Skin of body (tissue), 2 donors: Measurements from ENCODE around the gene LSM2. TPM values are rescaled to one million over a fixed set of nuclear protein-coding genes. Genes with fewer than 3 reads are reported as not detected.
"Not testable (repeated sequence)": the region's sequence is repeated elsewhere in the genome, so short reads cannot be mapped to it uniquely, and the experiment has no call there.

Experiments
- DNase-seq: peaks from one replicate; lab custom pipeline; 2025; lab: John Stamatoyannopoulos, UW
- total RNA-seq: library from RNA; depleted of rRNA; stranded (reverse); fragments of >200 nt; gene quantifications from one replicate; pipeline ENCODE4 v1.2.3, GENCODE V29; 2014

LSM2 gene
- total RNA-seq = 21.0 TPM

- peak; percentile 94 for DNase-seq
Measured at GRCh38 chr6:31806470-31807272, at the start of gene LSM2. Gene LSM2 (minus strand): TSS chr6:31806966. CDS start chr6:31806757, 209 bp downstream.

- DNase-seq = not testable (repeated sequence)
Measured at GRCh38 chr6:31851980-31852718, 45.4 kb upstream of the LSM2 start.

GRCh38 chr6:31851485-31851832, 44.7 kb upstream of the LSM2 start:
- no peak for DNase-seq

- no peak for DNase-seq
Measured at GRCh38 chr6:31850765-31851484, 44.2 kb upstream of the LSM2 start.

- no peak for DNase-seq
Measured at GRCh38 chr6:31847276-31847978, 40.7 kb upstream of the LSM2 start.

- DNase-seq = no peak
Measured at GRCh38 chr6:31844507-31844906, 37.7 kb upstream of the LSM2 start.

GRCh38 chr6:31842053-31842452, 35.3 kb upstream of the LSM2 start:
- DNase-seq = no peak

GRCh38 chr6:31839779-31840126, 33.0 kb upstream of the LSM2 start:
- not testable (repeated sequence) for DNase-seq

- no peak for DNase-seq
Measured at GRCh38 chr6:31838968-31839367, 32.2 kb upstream of the LSM2 start.

- DNase-seq = not testable (repeated sequence)
Measured at GRCh38 chr6:31838114-31838553, 31.4 kb upstream of the LSM2 start.

GRCh38 chr6:31837369-31838113, 30.8 kb upstream of the LSM2 start:
- DNase-seq = no peak

- DNase-seq = no peak
Measured at GRCh38 chr6:31836474-31837368, 30.0 kb upstream of the LSM2 start.

GRCh38 chr6:31836047-31836473, 29.3 kb upstream of the LSM2 start:
- DNase-seq = no peak

- DNase-seq = peak; percentile 89
Measured at GRCh38 chr6:31834367-31835250, 27.8 kb upstream of the LSM2 start.

- DNase-seq = no peak
Measured at GRCh38 chr6:31831350-31832215, 24.8 kb upstream of the LSM2 start.

- no peak for DNase-seq
Measured at GRCh38 chr6:31830886-31831335, 24.1 kb upstream of the LSM2 start.

GRCh38 chr6:31829633-31830283, 23.0 kb upstream of the LSM2 start:
- DNase-seq = peak; percentile 55
